Measurements from ENCODE around the gene ANKS1B.

DNA sequence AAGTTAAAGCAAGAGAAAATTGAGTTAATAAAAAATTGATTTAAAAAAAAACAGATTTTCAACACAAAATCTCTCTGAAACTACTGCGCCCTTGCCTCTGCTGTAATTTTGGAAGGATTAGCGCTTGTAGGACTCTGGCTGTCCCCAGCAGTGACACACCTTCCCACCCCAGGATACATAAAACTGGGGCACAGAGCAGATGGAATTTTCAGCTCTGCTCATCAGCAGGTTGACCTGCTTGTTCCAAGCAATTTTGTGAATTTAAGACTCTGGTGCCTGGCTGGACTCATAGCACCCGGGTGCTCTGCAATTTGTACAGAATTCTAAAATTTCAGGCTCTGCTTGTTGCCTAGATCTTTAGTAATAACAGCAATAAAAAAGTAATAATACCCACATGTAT, 595.0 kb downstream of the ANKS1B start:
- TF ChIP-seq CREM (CRISPR knock-in tag; IDR thresholded peaks at IDR 0.05) (no peak), NFYB (CRISPR knock-in tag; conservative IDR thresholded peaks at IDR 0.05; ENCODE audit: low read depth) (no peak), CTCF (IDR thresholded peaks at IDR 0.05) (no peak), ATF3 (CRISPR knock-in tag; conservative IDR thresholded peaks at IDR 0.05) (no peak), ESRRA (CRISPR knock-in tag; IDR thresholded peaks at IDR 0.05; ENCODE audit: borderline replicate concordance) (no peak), AR (CRISPR knock-in tag; IDR thresholded peaks at IDR 0.05) (no peak), MLX (CRISPR knock-in tag; IDR thresholded peaks at IDR 0.05) (no peak)
